ENCODE results near the gene CRKL. TPM values are rescaled to one million over a fixed set of nuclear protein-coding genes. Genes with fewer than 3 reads are reported as not detected.

The CRKL gene
- polyA plus RNA-seq, 3 donors, result 26.0 to 37.5 (median 29.4) TPM

- Histone ChIP-seq H3K27ac (ENCODE audit: low read depth in 1 of 2, low read length in 2 of 2) (peak overlapping the region; percentile 9 to 87), H3K9ac (ENCODE audit: insufficient read depth, low read length, poor library complexity, severe bottlenecking) (peak overlapping the region; percentile 89), H3K36me3 (replicated peaks in 1 of 2; ENCODE audit: control insufficient read depth in 1 of 2, insufficient read depth in 2 of 2, low read length in 2 of 2) (peaks cover 22 to 37% of the 10 kb centered on the region in 2 donors), H2AFZ (ENCODE audit: insufficient read depth, low read depth, low read length, poor library complexity, severe bottlenecking) (peak overlapping the region; percentile 99), H3K27me3 (ENCODE audit: control insufficient read depth in 2 of 2, insufficient read depth in 2 of 2, low read length in 2 of 2) (no peaks in the 10 kb centered on the region), H3K4me2 (replicated peaks; ENCODE audit: extremely low read depth, low read length, poor library complexity, severe bottlenecking) (peak overlapping the region; percentile 98), H3K4me3 (replicated peaks in 1 of 3; ENCODE audit: low read depth in 2 of 3, low read length in 3 of 3) (peak overlapping the region; percentile 81 to 99 (median 98)), H3K79me2 (ENCODE audit: insufficient read depth, low read length) (peaks cover 68% of the 10 kb centered on the region), H3K4me1 (ENCODE audit: control insufficient read depth in 1 of 2, insufficient read depth in 2 of 2, low read length in 2 of 2) (peaks cover 20 to 34% of the 10 kb centered on the region in 2 donors), H3K9me3 (replicated peaks in 1 of 2; ENCODE audit: control insufficient read depth in 1 of 2, insufficient read depth in 1 of 2, low read length in 2 of 2) (no peaks in the 10 kb centered on the region), H4K20me1 (ENCODE audit: insufficient read depth, low read length) (peaks cover 36% of the 10 kb centered on the region)
- no peaks in the 10 kb centered on the region for H3K27me3 Mint-ChIP-seq (ENCODE audit: low read depth in 3 of 3)
- H3K9me3 Mint-ChIP-seq, result no peaks in the 10 kb centered on the region
- no peak for TF ChIP-seq CTCF (IDR thresholded peaks at IDR 0.05)
- WGBS (ENCODE audit: insufficient coverage), result 51% methylated on average over 27 of the region's 27 CpGs
- peak overlapping the region; percentile 87 for H3K4me3 Mint-ChIP-seq
- intact Hi-C loops (cut with micrococcal nuclease), result loop anchor here (5.0 to 10.0 kb wide), 2 partner anchors 34 to 72 kb away; no protein-coding TSS in a partner anchor
- peak overlapping the region; percentile 21 to 81 (median 54) for H3K27ac Mint-ChIP-seq
- H3K36me3 Mint-ChIP-seq, result peaks cover 37 to 41% of the 10 kb centered on the region in 2 donors
- DNase-seq, result peak in 2 of 3 donors; percentile 32 to 38
- peaks cover 31% of the 10 kb centered on the region for H3K4me1 Mint-ChIP-seq
Observed at GRCh38 chr22:20956258-20957101, 39.3 kb downstream of the CRKL start.

GRCh38 chr22:20957102-20957682 is 40.0 kb downstream of the CRKL start:
- peak overlapping the region; percentile 89 for H3K9ac ChIP-seq (ENCODE audit: insufficient read depth, low read length, poor library complexity, severe bottlenecking)

More at GRCh38 chr22:20957102-20957682, 40.0 kb downstream of the CRKL start:
- Histone ChIP-seq H3K27ac (ENCODE audit: low read depth in 1 of 2, low read length in 2 of 2) (peak overlapping the region; percentile 19 to 87), H2AFZ (ENCODE audit: insufficient read depth, low read depth, low read length, poor library complexity, severe bottlenecking) (peak overlapping the region; percentile 99), H3K79me2 (ENCODE audit: insufficient read depth, low read length) (peaks cover 62% of the 10 kb centered on the region), H3K27me3 (ENCODE audit: control insufficient read depth in 2 of 2, insufficient read depth in 2 of 2, low read length in 2 of 2) (no peaks in the 10 kb centered on the region), H3K9me3 (replicated peaks in 1 of 2; ENCODE audit: control insufficient read depth in 1 of 2, insufficient read depth in 1 of 2, low read length in 2 of 2) (no peaks in the 10 kb centered on the region), H3K4me2 (replicated peaks; ENCODE audit: extremely low read depth, low read length, poor library complexity, severe bottlenecking) (peak overlapping the region; percentile 98), H3K4me3 (replicated peaks in 1 of 3; ENCODE audit: low read depth in 2 of 3, low read length in 3 of 3) (peak overlapping the region; percentile 81 to 99 (median 98)), H3K4me1 (ENCODE audit: control insufficient read depth in 1 of 2, insufficient read depth in 2 of 2, low read length in 2 of 2) (peaks cover 24 to 41% of the 10 kb centered on the region in 2 donors), H3K36me3 (replicated peaks in 1 of 2; ENCODE audit: control insufficient read depth in 1 of 2, insufficient read depth in 2 of 2, low read length in 2 of 2) (peaks cover 15 to 30% of the 10 kb centered on the region in 2 donors), H4K20me1 (ENCODE audit: insufficient read depth, low read length) (peaks cover 29% of the 10 kb centered on the region)
- intact Hi-C loops (cut with micrococcal nuclease), result loop anchor here (5.0 to 10.0 kb wide), 2 partner anchors 35 to 72 kb away; no protein-coding TSS in a partner anchor
- Mint-ChIP-seq H3K4me3 (peak overlapping the region; percentile 87 to 91), H3K9me3 (no peaks in the 10 kb centered on the region), H3K4me1 (peaks cover 38% of the 10 kb centered on the region), H3K27ac (peak overlapping the region in 6 of 7 donors; percentile 50 to 85 (median 68)), H3K36me3 (peaks cover 30 to 34% of the 10 kb centered on the region in 2 donors), H3K27me3 (ENCODE audit: low read depth in 3 of 3) (no peaks in the 10 kb centered on the region)
- no peak for TF ChIP-seq CTCF (IDR thresholded peaks at IDR 0.05)
- DNase-seq, result no peak
- WGBS (ENCODE audit: insufficient coverage), result under 1% methylated on average over 45 of the region's 59 CpGs

Data from CD14-positive monocyte (primary cell).